Progenitor cell of endocrine pancreas (in vitro differentiated cells): ENCODE measurements around the gene GREM1. TPM values are rescaled to one million over a fixed set of nuclear protein-coding genes. Genes with fewer than 3 reads are reported as not detected.

ENCODE experiments used
- DNase-seq: peaks from one replicate; pipeline ENCODE4 v3.0.0; 2021; ENCODE audit warnings: low spot score; ENCODE audit not compliant: unreplicated experiment
- H3K27ac Mint-ChIP-seq: 2 replicates; pipeline ENCODE4 v1.8.0; 2021; ENCODE audit warnings: mild to moderate bottlenecking, moderate library complexity, mixed read lengths
- H3K27me3 Mint-ChIP-seq: 2 replicates; pipeline ENCODE4 v1.8.0; 2021; ENCODE audit warnings: mixed read lengths
- H3K36me3 Mint-ChIP-seq: 2 replicates; pipeline ENCODE4 v1.8.0; 2022; ENCODE audit warnings: mixed read lengths; ENCODE audit not compliant: insufficient read depth
- H3K4me1 Mint-ChIP-seq: 2 replicates; pipeline ENCODE4 v1.8.0; 2021; ENCODE audit warnings: low read depth, mixed read lengths
- H3K4me3 Mint-ChIP-seq: 2 replicates; pipeline ENCODE4 v1.8.0; 2021; ENCODE audit warnings: low read depth, mild to moderate bottlenecking, moderate library complexity, mixed read lengths
- H3K9me3 Mint-ChIP-seq: 2 replicates; pipeline ENCODE4 v1.8.0; 2021; ENCODE audit warnings: low read depth, mixed read lengths
- total RNA-seq: library from RNA; stranded (reverse); gene quantifications from 2 replicates; pipeline ENCODE4 v1.2.1, GENCODE V29; 2021
- TF ChIP-seq, protein P1 (sequence below): fragments of 200-600 bp; sonication (generic); IDR thresholded peaks from one replicate; pipeline ENCODE4 v1.5.0; 2021; ENCODE audit warnings: antibody characterized with exemption, mild to moderate bottlenecking; ENCODE audit not compliant: unreplicated experiment

Gene GREM1
- total RNA-seq, 1 donor from 2014 or later: 0.17 TPM

DNA sequence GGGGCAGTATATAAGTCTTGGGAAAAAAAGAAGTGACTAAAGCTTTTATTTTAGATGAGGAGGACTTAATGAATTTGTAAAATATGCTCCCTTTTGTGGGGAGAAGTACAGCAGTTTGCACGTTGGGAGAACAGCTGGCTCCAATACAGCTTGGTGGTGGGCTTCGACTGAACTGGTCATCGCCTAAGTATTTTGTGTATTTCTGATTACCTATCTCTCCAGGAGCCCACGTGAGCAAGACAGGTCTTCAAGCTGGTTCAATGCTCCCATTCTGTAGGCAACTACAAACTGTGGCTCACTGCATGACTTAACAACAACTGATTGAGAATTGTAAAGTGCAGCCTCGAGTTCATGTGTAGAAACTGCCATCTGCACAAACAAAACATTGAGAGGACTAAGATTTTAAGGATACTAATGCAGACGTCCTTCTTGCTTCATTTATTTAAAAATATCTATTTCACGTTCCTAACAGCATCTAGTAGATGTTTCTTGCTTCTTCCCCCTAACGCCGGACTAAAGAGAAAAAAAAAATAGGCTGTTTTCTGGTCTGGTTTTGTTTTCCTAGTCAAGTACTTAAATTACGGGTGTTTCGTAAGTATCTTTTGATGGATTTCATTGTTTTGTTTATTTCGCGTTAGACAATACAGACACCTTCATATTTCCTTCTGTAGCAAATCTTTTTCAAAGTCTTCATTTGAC is 1.4 kb upstream of the GREM1 start:
- H3K27ac Mint-ChIP-seq: no peak overlapping the region
- TF ChIP-seq, protein P1, sequence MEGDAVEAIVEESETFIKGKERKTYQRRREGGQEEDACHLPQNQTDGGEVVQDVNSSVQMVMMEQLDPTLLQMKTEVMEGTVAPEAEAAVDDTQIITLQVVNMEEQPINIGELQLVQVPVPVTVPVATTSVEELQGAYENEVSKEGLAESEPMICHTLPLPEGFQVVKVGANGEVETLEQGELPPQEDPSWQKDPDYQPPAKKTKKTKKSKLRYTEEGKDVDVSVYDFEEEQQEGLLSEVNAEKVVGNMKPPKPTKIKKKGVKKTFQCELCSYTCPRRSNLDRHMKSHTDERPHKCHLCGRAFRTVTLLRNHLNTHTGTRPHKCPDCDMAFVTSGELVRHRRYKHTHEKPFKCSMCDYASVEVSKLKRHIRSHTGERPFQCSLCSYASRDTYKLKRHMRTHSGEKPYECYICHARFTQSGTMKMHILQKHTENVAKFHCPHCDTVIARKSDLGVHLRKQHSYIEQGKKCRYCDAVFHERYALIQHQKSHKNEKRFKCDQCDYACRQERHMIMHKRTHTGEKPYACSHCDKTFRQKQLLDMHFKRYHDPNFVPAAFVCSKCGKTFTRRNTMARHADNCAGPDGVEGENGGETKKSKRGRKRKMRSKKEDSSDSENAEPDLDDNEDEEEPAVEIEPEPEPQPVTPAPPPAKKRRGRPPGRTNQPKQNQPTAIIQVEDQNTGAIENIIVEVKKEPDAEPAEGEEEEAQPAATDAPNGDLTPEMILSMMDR: no peak
- no peaks in the 10 kb centered on the region for H3K36me3 Mint-ChIP-seq
- peaks cover 14% of the 10 kb centered on the region for H3K4me1 Mint-ChIP-seq
- DNase-seq: no peak
- H3K27me3 Mint-ChIP-seq: peaks cover 89% of the 10 kb centered on the region
- no peaks in the 10 kb centered on the region for H3K9me3 Mint-ChIP-seq
- peak overlapping the region; percentile 12 for H3K4me3 Mint-ChIP-seq

DNA sequence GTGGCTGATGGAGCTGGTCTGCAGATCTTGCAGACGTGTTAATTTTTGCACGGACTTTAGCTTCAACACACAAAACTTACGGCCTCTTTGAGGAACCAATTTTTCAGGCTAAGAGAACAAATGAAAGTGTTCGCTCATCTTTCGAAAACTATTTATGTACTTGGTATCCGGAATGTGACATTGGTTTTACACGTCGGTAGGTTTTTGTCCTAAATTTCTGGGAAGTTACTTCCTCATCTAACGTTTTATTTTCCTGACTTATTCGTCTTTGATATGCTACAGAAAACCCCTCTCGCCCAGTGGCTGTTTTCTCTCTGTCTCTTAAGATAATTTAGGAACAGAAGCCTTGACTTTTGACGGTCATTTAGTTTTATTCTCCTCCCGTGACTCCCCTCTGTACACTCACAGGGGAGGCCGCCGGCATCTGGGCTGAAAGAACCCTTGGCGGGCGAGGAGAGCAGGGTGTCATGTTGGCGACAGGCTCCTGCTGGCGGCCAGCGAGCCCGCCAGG is 834 bp upstream of the GREM1 start:
- Mint-ChIP-seq H3K36me3 (no peaks in the 10 kb centered on the region), H3K27me3 (peaks cover 88% of the 10 kb centered on the region), H3K9me3 (no peaks in the 10 kb centered on the region), H3K4me1 (peaks cover 14% of the 10 kb centered on the region), H3K4me3 (peak overlapping the region; percentile 12), H3K27ac (no peak overlapping the region)
- DNase-seq: no peak
- TF ChIP-seq, protein P1: no peak

DNA sequence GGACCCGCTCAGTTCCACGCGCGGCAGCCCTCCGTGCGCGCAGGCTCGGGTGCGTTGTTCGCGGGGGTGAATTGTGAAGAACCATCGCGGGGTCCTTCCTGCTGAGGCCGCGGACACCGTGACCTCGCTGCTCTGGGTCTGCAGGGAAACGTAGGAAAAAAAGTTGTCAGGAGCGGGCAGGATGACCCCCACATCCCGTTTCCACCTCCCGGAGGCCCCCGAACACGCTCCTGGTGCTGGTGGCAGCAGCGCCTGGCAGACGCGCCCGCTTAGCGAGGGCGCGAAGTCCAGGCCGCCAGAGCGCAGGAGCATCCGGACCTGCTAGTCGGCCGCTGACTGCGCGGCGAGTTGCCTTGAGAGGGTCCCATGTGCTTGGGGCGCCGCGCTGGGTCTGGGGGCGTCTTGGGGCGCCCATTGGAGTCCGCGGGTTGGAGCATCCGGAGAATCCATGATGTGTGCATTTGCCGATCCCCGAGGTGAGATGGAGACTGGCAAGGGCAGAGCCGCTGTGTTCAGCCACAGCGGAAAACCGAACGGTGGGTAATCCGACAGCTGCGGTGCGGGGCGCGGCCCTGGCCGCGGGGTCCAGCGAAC is 520 bp downstream of the GREM1 start:
- H3K4me1 Mint-ChIP-seq: peaks cover 14% of the 10 kb centered on the region
- peak overlapping the region; percentile 62 for H3K4me3 Mint-ChIP-seq
- H3K27me3 Mint-ChIP-seq: peaks cover 89% of the 10 kb centered on the region
- no peak overlapping the region for H3K27ac Mint-ChIP-seq
- TF ChIP-seq, protein P1: no peak
- no peaks in the 10 kb centered on the region for H3K36me3 Mint-ChIP-seq
- no peak for DNase-seq
- no peaks in the 10 kb centered on the region for H3K9me3 Mint-ChIP-seq

DNA sequence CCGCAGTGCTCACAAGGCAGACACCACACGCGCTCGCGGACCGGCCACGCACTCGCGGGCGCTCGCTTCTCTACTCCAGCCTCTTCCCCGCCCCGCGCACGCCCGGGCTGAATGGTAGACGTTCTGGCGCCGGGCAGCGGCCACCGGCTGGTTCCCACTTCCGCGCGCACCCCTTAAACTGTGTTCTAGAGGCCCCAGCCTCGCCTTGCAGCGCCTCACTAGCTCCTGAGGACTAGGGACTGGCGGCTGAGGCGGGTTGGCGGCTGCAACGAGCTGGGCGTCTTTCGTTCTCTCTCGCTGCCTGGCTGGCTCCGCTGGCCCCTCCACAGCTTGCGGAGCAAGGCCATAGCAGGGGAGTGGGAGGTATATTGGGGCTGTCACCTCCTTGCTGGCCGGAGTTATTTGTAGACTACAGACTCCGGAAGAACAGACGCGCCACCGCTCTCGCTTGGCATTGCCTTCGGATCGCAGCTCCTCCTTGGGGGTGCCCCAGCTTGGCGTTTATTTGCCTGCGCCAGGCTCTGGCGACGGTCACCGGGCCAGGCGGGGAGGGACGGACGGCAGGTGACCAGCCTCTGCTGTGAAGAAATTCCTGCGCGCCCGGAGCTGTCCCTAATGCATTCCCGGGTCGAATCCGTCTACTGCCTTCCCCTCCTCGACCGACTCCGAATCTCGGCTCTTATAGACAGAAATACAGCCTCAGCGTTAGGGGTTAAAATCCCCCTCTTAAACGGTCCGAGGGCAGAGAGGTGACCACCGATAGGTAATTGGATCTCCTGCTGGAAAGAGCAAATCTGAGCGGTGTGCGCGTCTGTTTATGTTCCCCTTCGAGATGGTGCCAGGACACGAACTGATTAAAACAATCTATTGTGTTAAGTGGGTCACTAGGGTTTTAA is 1.3 kb downstream of the GREM1 start:
- peak overlapping the region; percentile 40 for H3K27ac Mint-ChIP-seq
- peak; percentile 14 for DNase-seq
- no peaks in the 10 kb centered on the region for H3K9me3 Mint-ChIP-seq
- TF ChIP-seq, protein P1: no peak
- no peaks in the 10 kb centered on the region for H3K36me3 Mint-ChIP-seq
- peaks cover 85% of the 10 kb centered on the region for H3K27me3 Mint-ChIP-seq
- peaks cover 14% of the 10 kb centered on the region for H3K4me1 Mint-ChIP-seq
- peak overlapping the region; percentile 62 for H3K4me3 Mint-ChIP-seq

DNA sequence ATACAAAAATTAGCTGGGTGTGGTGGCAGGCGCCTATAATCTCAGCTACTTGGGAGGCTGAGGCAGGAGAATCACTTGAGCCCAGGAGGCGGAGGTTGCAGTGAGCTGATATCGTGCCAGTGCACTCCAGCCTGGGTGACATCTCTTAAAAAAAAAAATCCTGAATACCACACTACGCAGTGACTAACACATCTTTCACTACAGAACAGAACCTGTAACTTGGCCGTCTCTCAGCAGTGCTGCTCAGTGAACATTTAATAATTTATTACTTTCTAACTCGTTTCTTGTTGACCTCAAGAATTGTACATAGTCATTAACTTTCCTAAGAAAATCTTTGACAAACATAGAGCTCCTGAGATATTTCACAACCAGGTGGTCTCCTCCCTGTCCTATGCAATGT is 3.8 kb downstream of the GREM1 start:
- peaks cover 3% of the 10 kb centered on the region for H3K9me3 Mint-ChIP-seq
- no peak overlapping the region for H3K27ac Mint-ChIP-seq
- peaks cover 63% of the 10 kb centered on the region for H3K27me3 Mint-ChIP-seq
- H3K4me1 Mint-ChIP-seq: peaks cover 14% of the 10 kb centered on the region
- TF ChIP-seq, protein P1: no peak
- no peaks in the 10 kb centered on the region for H3K36me3 Mint-ChIP-seq
- H3K4me3 Mint-ChIP-seq: no peak overlapping the region
- DNase-seq: no peak
